ENCODE results near the gene TMEM256. TPM values are rescaled to one million over a fixed set of nuclear protein-coding genes. Genes with fewer than 3 reads are reported as not detected.
A peak's percentile ranks its signal among the peaks of the same experiment; 100 is the strongest.

The TMEM256 gene
- 11.4 and 30.5 TPM in 2 replicates for total RNA-seq (2011; cell fraction: chromatin; rRNA removed; ENCODE audit: low replicate concordance)
- 28.2 and 36.7 TPM in 2 replicates for total RNA-seq (2011; cell fraction: nucleolus; rRNA removed)
- 30.5 and 33.4 TPM in 2 replicates for total RNA-seq (2011; cell fraction: nucleoplasm; rRNA removed)
- 69.4 and 91.5 TPM in 2 replicates for total RNA-seq (2014; rRNA removed)
- total RNA-seq (2014; rRNA removed; fragmentation: Illumina TruSeq; extraction: Trizol) = 46.4 and 51.0 TPM in 2 replicates
- total RNA-seq (2015; rRNA removed; fragmentation: Illumina TruSeq; extraction: Trizol) = 52.1 and 59.6 TPM in 2 replicates
- 60.1 and 67.5 TPM in 2 replicates for total RNA-seq (2021)
- polyA plus RNA-seq (2011; rRNA removed) = 68.5 and 83.9 TPM in 2 replicates
- polyA plus RNA-seq (2011; cell fraction: cytosol; rRNA removed) = 132 and 276 TPM in 2 replicates
- 66.7 and 70.5 TPM in 2 replicates for polyA plus RNA-seq (2011; cell fraction: nucleus; rRNA removed)
- 66.9 and 104 TPM in 2 replicates for polyA plus RNA-seq (2012)
- polyA plus RNA-seq (2014; fragmentation: Illumina TruSeq; extraction: Trizol) = 43.4 and 64.8 TPM in 2 replicates
- polyA plus RNA-seq (2014; fragmentation: Nextera tagmentation; extraction: Ambion mirVana) = 100 to 1,000 TPM; 114 to 117 TPM
- polyA plus RNA-seq (2014; rRNA removed) = 177 and 191 TPM in 2 replicates
- polyA minus RNA-seq (2011; rRNA and poly(A)+ RNA removed) = 6.1 and 6.7 TPM in 2 replicates
- 13.7 and 17.3 TPM in 2 replicates for polyA minus RNA-seq (2011; cell fraction: cytosol; rRNA and poly(A)+ RNA removed)
- polyA minus RNA-seq (2011; cell fraction: nucleus; rRNA and poly(A)+ RNA removed) = 7.5 and 16.7 TPM in 2 replicates
- Bru-seq, nascent RNA = percentile 90 among the genes with signal in this experiment
- BruChase-seq, experiment 1, labeled RNA remaining after a 2-hour chase = percentile 76 among the genes with signal in this experiment
- percentile 76 among the genes with signal in this experiment for BruChase-seq, experiment 2, labeled RNA remaining after a 6-hour chase
- long read RNA-seq, experiment 1, transcript TMEM256-201 (4 exons, 486 nt) = major isoform, 50 of 55 reads
- long read RNA-seq, experiment 1, partial matches to known transcripts = 2 of 55 reads
- long read RNA-seq, experiment 1, other reads (novel, unspliced or antisense) = 3 of 55 reads
- long read RNA-seq, experiment 2, transcript TMEM256-201 (4 exons, 486 nt) = major isoform, 37 of 49 reads
- long read RNA-seq, experiment 2, partial matches to known transcripts = 3 of 49 reads
- long read RNA-seq, experiment 2, other reads (novel, unspliced or antisense) = 7 of 49 reads
- long read RNA-seq, experiment 3, transcript TMEM256-201 (4 exons, 486 nt) = major isoform, 37 of 41 reads
- long read RNA-seq, experiment 3, partial matches to known transcripts = 0 of 41 reads
- long read RNA-seq, experiment 3, other reads (novel, unspliced or antisense) = 4 of 41 reads

GRCh38 chr17:7403977-7404736 is at the start of gene TMEM256:
Gene TMEM256 (minus strand): TSS chr17:7404097. CDS start chr17:7404084, 13 bp downstream.
- CTCF ChIA-PET (ENCODE audit: low intra/inter-chr PET ratio) = no interaction called here
- Histone ChIP-seq H3K27ac (ENCODE audit: extremely low read depth, low read depth, low read length) (peak within 1 kb of the TSS; percentile 78), H3K9me1 (ENCODE audit: control insufficient read depth, insufficient read depth, low read length) (no peaks in the 10 kb centered on the region), H4K20me1 (replicated peaks; ENCODE audit: control insufficient read depth, insufficient read depth, low read length) (no peaks in the 10 kb centered on the region), H3K79me2 (ENCODE audit: control insufficient read depth, insufficient read depth, low read length) (peaks cover 8% of the 10 kb centered on the region; the same call in 2 of the 3 replicates), H3K9ac (ENCODE audit: insufficient read depth in 1 of 2, low read depth in 2 of 2, low read length in 2 of 2) (peak within 1 kb of the TSS; percentile 75 to 87), H3K4me1 (replicated peaks in 1 of 2; ENCODE audit: control insufficient read depth in 2 of 2, insufficient read depth in 2 of 2, low read length in 2 of 2) (peaks cover 11 to 25% of the 10 kb centered on the region in 2 experiments; a peak in 3 of 5 replicates), H3K4me3 (peak within 1 kb of the TSS; percentile 68), H3K36me3 (ENCODE audit: control insufficient read depth, insufficient read depth, low read length) (peaks cover 5% of the 10 kb centered on the region; the same call in 1 of the 3 replicates), H3K27me3 (ENCODE audit: control insufficient read depth in 2 of 2, insufficient read depth in 2 of 2, low read length in 2 of 2) (no peaks in the 10 kb centered on the region), H3K4me2 (ENCODE audit: insufficient read depth, low read length) (peak within 1 kb of the TSS; percentile 79), H3K9me3 (replicated peaks; ENCODE audit: control insufficient read depth, insufficient read depth, low read depth, low read length) (no peaks in the 10 kb centered on the region), H2AFZ (ENCODE audit: low read depth, low read length) (peak within 1 kb of the TSS; percentile 90)
- in situ Hi-C loops (cut with MboI) = no loop called here
- no TSS peak for BruUV-seq (replicated peaks)
- POLR2A ChIA-PET = interaction anchor here (0.6 to 1.8 kb wide), 11 partner anchors 12 to 195 kb away, joined by 3 to 23 read pairs (median 4); partner anchors contain the start of genes CD68, POLR2A and ZBTB4
- intact Hi-C loops (cut with micrococcal nuclease) = loop anchor here (5.0 kb wide), 2 partner anchors 33 to 78 kb away; partner anchors contain the start of genes FGF11, POLR2A, SLC35G6 and TMEM102
- peak; percentile 98 for ATAC-seq
- peak; percentile 98 for FAIRE-seq
- 2% methylated on average over 36 of the region's 49 CpGs for WGBS (ENCODE audit: insufficient coverage, low coverage, missing lambda C conversion rate)
- peak; percentile 75 to 98 (median 85) for DNase-seq (ENCODE audit: extremely low read depth in 1 of 4, low spot score in 3 of 4)
- TF ChIP-seq SMAD1 (IDR thresholded peaks at IDR 0.05; ENCODE audit: low read depth, low read length, partially characterized antibody) = no peak
- no peak for TF ChIP-seq ZNF609 (CRISPR knock-in tag; IDR thresholded peaks at IDR 0.05; ENCODE audit: borderline replicate concordance)
- TF ChIP-seq ZFX (CRISPR knock-in tag; IDR thresholded peaks at IDR 0.05) = peak; percentile 80
- no peak for TF ChIP-seq NCOA1 (IDR thresholded peaks at IDR 0.05; ENCODE audit: low read depth)
- TF ChIP-seq AFF4 (CRISPR knock-in tag; IDR thresholded peaks at IDR 0.05) = peak; percentile 36; the same call in 1 of the 2 replicates
- no peak for TF ChIP-seq CSDE1 (IDR thresholded peaks at IDR 0.05)
